Measurements from ENCODE around the gene YAF2.
A peak's percentile ranks its signal among the peaks of the same experiment; 100 is the strongest.

YAF2 gene, protein sequence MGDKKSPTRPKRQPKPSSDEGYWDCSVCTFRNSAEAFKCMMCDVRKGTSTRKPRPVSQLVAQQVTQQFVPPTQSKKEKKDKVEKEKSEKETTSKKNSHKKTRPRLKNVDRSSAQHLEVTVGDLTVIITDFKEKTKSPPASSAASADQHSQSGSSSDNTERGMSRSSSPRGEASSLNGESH

DNA sequence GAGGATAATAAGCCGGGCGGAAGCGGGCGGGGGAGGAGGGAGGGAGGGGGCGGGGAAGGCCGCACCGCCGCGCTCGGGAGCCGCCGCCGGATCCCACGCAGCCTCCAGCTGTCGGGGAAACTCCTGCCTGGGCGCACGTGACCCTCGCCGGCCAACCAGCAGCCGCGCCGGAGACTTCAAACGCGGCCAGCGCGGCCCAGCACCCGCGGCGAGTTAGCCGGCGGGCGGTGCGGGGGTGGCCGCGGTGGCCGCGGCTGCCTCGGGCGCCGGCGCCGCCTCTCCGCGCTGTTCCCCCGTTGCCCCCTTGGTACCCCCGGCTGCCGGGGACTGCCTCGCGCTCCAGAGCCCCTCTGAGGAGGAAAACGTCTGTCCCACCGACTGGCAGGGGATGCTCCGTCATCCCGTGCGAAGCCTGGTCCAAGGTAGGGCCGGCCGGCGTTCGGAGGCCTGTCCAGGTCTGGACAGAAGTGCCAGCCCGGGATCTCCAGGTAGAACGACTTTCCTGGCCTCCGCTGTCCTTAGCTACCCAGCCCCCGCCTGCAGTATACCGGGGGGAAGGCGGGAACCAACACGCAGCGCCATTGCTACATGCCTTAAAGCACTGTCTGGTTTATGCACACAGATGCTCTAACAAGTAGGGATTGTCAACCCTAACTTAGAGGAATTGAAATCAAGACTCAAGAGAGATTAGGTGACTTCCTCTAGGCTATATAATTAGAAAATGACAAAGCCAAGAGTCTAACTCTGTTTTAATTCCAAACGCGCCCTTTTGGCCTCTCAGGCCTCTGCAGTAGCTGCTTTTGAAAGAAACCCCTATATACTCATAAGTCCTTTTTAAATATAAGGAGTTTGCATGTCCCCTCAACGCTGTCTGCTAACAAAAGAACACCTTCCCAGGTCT is at the start of gene YAF2:
Gene YAF2 (minus strand): TSS at position 9 of the 901 bp plus-strand sequence. CDS start 68 bp downstream, outside the sequence.
- peak; percentile 89 for DNase-seq

DNA sequence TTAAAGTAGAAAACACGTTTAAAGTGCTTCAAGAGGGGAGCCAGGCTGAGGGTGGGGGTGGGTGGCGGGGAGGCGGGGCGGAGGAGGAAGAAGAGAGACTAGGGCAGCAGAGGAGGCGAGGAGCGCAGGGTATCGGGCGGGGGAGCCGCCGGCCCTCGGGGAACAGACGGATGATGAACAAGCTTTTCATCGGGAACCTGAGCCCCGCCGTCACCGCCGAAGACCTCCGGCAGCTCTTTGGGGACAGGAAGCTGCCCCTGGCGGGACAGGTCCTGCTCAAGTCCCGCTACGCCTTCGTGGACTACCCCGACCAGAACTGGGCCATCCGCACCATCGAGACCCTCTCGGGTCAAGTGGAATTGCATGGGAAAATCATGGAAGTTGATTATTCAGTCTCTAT is 48.7 kb upstream of the YAF2 start:
- no peak for DNase-seq

DNA sequence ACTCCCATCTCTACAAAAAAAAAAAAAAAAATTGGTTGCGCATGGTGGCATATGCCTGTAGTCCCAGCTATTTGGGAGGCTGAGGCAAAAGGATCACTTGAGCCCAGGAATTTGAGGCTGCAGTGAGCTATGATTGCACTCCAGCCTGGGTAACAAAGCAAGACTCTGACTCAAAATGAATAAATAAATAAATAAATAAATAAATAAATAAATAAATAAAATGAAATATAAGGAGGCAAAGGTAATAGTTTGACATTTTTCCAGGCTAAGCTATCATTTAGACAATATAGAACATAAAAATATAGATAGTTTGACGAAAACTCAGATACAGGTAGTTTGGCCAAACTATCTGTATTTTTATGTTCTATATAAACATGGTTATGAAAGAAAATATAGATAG is 47.4 kb upstream of the YAF2 start:
- no peak for DNase-seq

DNA sequence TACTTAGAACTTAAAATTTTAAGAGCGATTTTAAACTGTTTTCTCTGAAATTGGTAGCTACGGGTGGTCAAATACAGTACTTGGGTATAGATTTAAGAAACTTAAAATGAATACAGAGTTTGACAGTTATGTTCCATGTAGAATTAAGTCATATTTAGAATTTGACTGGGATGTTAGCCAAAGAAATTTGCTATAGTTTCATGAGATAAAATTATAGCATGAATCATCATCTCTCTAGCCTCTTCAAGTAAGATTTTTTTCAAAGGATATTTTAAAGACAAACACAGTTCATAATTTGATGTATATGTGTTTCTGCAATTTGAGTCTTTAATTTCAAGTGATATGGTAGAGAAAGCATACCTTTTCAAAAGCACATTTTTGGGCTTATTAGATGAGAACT is 46.8 kb upstream of the YAF2 start:
- DNase-seq, result no peak

DNA sequence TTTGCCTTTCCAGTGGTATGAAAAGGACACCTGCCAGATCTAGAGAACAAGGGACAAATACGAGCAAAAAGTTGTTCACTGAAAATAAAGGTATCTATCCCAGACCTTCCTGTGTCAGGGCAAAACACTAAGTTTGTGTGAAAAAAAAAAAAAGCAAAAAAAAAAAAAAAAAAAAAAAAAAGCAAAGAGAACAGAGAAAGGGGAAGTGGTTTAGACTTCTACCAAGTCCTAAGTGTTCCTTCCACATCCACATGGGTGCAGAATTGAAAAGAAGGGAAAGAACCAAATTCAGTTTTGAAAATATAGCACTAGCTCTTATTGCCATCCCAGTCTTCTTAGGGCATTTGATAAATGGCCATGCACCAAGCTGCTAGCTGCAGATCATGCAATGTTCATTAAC is 46.1 kb upstream of the YAF2 start:
- DNase-seq, result no peak

DNA sequence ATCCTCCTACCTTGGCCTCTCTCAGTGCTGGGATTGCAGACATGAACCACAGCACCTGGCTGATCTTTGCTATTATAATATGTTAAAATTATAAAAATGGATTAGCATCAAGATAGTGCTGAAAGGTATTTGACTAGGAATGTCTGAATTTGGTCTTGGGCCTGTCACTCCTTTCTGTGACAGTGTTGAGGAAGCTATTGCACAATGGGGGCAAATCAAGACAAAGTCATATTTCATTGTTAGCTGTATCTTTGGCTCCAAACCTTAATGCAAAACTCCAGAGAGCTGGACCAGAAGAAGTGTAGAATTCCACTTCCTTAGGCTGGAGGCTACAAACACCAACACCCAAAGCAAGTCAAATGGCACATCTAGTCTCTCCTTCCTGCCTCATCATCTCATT is 45.7 kb upstream of the YAF2 start:
- no peak for DNase-seq

DNA sequence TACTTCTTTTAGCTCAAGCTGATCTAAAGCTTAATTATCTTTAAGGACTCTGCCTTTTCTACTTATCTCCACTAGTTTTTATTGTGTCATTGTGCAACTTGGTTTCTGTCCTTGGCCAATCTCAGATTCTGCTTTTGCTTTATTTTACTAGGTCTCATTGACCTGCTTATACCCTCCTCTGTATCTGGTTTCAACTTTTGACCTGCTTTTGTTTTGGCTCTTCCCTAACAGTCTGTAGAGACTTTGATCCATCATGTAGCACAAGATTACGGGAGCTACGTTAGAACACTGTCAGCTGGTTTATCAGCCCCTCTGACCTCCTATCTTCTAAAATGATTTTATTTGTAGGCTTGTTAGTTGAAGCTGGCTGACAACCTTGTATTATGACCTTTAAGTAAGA is 44.2 kb upstream of the YAF2 start:
- no peak for DNase-seq

DNA sequence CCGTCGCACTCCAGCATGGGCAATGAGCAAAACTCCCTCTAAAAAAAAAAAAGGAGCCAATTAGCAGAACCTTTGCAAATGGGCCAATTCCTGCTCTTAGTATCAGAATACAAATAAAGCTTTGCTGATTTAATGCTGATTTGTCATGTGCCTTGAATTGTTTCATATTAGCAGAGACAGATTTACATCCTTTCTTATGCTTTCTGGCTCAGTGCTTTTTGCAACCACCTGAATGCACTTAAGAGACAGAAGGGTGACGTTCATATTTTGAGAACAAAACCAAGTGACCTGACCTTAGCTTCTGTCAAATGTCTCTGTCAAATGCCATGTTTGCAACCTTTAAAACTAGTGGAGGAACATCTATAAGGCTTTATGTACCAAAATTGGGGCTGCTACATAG is 43.8 kb upstream of the YAF2 start:
- no peak for DNase-seq

DNA sequence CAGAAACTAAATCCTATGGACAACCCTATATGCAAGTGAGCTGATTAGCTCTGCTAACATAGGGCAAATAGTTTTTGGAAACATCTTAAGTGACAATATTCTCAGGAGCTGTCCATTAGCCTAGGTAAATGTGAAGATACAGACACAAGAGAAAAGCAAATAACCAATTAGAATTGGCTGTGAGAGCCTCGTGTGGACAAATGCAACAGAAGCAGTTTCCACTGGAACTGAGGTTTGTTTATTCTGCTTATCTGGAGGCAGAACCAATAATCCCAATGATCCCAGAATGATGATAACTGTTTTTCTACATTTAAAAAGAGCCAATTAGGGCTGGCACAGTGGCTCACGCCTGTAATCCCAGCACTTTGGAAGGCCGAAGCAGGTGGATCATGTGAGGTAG is 43.2 kb upstream of the YAF2 start:
- DNase-seq, result no peak

DNA sequence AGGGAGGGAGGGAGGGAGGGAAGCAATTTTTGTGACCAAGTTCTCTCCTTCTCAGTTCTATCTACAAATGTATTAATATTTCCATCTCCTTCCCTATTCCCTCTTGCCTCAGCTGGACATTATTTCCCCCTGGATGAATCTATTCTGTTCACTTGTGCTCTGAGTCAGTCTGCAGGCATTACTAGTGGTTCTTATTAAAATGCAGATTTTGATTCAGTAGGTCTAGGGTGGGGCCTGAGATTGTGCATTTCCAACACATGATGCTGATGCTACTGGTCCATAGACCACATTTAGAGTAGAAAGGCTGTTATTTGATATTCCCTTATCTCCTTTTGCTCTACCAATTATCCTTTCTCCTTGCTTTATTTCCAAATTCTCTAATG is 40.1 kb upstream of the YAF2 start:
- no peak for DNase-seq

DNA sequence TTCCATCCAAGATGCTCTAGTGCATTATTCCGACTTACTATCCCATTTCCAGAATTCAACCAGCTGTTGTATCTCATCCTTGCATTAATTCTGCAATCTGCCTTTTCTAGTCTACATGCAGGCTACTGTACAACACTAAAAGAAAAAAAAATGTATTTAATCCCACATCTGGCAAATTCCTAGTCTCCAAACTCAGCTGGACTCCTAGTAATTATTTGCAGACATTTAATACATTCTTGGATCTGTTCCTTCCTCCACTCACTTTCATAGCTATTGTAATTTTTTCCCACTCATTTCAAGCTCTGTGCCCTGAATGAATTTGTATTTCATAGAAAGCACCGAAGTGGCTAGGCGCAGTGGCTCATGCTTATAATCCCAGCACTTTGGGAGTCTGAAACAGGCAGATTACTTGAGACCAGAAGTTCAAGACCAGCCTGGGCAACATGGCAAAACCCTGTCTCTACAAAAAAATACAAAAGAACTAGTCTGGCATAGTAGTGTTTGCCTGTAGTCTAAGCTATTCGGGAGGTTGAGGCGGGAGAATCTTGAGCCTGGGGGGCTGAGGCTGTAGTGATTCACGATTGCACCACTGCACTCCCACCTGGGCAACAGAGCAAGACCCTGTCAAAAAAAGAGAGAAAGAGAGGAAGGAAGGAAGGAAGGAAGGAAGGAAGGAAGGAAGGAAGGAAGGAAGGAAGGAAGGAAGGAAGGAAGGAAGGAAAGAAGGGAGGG is 39.5 kb upstream of the YAF2 start:
- DNase-seq, result no peak

DNA sequence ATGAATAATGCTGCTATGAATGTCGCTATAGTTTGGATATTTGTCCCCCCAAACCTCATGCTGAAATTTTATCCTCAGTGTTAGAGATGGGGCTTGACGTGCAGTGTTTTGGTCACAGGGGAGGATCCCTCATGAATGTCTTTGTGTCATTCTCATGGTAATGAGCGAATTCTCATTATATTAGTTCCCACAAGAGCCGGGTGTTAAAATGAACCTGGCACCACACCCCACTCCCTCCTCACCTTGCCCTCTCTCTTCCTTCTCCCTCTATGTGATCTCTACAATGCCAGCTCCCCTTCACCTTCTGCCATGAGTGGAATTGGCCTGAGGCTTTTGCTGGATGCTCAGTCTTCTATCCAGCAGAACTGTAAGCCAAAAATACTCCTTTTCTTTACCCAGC is 37.5 kb upstream of the YAF2 start:
- no peak for DNase-seq

DNA sequence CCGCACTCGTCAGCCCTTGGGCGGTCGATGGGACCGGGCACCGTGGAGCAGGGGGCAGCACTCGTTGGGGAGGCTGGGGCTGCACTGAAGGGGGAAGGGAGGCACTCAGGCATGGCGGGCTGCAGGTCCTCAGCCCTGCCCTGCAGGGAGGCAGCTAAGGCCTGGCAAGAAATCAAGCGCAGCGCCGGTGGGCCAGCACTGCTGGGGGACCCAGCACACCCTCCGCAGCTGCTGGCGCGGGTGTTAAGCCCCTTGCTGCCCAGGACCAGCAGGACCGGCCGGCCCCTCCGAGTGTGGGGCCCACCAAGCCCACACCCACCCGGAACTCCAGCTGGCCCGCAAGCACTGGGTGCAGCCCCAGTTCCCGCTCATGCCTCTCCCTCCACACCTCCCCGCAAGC is 35.7 kb upstream of the YAF2 start:
- DNase-seq, result no peak

DNA sequence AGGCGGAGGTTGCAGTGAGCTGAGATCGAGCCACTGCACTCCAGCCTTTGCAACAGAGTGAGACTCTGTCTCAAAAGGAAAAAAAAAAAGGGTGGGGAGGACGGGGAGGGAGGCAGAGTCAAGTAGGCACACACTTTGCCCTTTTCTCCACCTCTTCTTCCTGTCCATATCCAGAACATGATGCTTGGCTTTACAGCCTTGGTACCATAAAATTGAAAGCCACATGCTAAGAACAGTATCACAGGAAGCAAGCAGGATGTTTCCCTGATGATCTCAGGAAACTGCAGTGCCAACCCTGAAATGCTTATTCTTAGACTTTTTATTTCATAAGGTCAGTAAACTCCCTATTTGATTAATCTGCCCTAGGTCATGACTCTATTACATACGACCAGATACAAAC is 32.5 kb upstream of the YAF2 start:
- DNase-seq, result no peak

DNA sequence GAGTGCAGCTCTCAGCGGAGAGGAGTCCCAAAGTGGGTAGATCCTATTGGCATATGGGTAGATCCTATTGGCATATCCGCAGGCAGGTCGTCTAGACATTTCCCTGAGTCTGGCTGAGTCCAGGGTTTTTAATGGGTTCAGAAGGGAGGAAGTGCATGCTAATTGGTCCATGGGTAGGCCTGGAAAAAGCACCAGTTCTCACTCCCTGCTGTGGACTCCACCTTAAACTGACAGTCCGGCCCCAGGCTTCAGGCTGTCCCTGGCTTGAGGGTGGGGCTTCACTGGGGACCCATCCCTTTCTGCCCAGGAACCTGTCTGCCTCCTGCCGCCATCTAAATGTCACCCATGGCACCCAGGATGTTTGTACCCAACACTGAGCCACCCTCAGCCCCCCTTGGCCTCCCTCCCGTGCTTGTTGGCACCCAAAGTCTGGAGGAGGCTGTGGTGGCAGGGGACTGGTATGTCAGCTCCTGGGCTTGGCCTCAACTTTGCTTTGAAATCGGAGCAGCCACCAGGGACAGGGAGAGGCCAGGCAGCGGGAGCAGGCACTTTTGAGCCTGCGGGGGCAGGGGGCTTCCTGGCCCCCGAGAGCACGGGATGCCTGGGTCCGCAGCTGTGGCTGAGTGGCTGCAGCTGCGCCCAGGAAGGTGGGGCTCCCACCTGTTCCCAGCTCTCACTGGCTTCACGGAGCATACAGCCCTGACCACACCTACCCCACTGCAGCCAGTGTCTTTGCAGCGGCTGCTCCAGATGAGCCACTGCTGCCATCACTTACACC is 29.6 kb upstream of the YAF2 start:
- DNase-seq, result no peak

DNA sequence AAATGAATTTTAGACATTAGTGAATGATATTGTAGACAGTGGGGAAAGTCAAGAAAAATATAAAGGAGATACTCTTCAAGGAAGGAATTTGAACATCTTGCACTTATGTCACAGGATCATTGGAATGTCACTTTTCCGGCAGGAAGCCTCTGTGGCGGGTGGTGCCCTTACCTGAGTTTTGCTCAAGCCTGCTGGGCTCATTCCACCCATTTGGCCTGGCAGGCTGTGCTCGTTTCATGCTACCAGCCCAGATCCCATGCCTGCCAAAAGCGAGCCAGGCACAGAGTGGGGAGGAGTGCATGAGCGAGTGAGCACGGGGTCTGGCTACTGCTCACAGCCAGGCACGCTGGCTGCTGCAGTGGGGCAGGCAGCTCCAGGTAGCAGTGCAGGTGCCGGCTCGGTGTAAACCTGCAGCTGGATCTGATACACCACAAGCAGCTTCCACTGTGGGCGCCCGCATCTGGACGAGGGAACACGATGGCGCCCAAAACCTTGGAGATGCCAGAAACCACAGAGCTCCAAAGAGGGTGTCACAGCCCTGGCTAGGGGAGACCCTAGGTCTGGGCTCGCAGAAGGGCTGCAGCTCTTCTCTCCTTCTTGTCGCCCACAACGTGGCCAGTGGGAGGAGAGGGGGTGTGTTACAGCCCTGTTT is 28.7 kb upstream of the YAF2 start:
- DNase-seq, result no peak

DNA sequence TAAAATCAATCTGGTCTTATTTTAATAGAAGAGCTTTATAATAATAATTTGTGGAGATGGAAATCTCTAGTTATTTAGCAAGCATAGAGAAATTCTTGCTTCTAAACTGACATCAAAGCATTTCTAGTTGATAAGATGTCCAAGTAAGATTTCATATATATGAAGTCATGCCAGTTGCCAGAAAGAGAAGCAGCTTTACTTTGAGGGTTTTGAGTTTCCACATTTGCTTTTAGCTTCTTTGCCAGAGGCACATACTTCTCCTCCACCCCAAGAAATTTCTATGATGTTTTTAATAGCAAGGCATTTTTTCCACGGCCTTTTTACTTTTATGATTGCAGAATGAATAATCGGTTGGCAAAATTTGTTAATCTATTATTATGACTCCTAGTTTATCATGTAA is 24.2 kb upstream of the YAF2 start:
- no peak for DNase-seq

DNA sequence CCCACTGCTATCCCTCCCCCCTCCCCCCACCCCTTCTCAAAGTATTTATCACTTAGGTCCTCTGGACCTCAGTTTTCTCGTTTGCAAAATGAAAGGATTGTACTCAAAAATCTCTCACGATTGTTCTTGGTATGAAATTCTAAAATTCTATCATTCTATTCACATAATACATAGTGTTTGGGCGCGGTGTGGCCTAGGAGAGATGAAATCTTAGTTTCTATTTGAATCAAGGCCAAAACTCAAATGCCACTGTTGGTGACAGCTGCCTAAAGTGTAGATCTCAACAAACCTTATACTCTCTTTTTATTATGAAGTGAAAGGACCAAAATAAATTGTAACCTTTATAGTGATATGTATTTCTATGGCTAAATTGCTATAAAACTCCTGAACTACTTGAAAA is 23.7 kb upstream of the YAF2 start:
- no peak for DNase-seq

DNA sequence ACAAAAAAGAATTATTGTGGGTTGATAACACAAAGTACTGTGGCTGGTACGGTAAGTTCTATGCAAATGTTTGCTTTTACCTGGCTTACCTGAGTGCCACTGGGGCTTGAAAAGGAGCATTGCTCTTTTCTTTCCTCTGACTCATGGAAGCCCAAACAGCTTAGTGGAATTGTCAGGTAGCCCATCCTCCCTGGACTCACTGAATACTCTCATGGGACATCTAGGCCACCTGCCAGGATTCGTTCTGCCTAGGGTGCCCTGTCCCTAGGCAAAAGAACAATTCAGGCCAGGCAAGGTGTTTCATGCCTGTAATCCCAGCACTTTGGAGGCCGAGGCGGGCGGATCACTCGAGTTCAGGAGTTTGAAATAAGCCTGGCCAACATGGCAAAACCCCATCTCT is 22.5 kb upstream of the YAF2 start:
- DNase-seq, result no peak

DNA sequence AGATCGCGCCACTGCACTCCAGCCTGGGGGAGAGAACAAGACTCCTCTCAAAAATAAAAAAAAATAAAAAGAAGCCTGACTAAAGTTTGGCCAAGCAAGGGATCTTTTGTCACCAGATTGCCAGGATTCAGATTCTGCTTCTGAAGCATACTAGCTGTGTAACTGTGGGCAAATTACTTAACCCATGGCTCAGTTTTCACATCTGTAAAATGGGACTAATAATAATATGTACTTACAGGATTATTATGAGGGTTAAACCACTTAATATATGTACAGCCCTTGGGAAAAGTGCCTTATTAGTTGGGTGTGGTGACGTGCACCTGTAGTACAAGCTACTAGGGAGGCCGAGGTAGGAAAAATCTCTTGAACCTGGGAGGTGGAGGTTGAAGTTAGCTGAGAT is 21.7 kb upstream of the YAF2 start:
- DNase-seq, result no peak

DNA sequence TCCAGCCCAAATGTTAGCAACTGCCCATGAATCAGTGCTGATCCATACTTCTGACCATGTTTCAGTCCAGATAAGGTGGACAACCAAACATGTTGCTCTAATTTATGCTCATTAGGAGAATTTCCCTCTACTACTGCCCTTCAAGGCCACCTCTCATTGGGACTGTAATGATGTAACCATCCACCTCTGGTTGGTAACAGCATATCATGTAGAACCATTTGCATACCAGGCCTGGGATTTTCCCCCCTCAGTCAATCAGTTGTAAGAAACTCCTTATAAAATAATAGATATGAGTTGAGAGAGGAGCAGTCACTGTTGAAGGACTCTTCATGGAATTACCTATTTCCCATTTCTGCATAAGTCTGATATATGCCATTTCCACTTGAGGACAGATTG is 17.8 kb upstream of the YAF2 start:
- DNase-seq, result no peak

DNA sequence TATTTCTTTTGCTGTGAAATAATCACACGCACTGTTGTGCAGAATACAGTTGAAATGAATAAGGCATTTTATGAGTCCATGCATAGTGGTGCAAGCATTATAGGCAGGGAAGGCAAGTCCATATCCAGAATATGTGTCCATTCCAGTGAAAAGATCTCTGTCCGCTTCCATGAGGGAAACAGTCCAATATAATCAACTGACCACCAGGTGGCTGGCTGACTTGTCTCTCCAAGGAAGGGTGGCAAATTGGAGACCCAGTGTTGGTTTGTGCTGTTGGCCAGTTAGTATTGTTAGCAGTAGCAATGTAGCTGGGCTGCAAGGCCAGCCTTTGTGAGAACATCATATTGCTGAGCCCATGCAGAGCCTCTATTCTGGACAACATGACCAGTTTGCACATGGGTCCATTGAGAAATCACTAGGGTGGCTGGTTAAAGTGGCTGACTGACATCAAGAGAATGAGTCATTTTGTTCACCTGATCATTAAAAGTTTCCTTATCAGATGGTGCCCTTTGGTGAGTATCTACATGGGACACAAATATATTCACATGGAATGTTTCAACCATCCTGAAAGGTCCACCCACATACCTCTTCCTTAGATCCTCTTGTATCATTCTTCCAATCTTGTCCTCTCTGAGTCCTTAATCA is 17.3 kb upstream of the YAF2 start:
- DNase-seq, result no peak

All from stimulated activated CD8-positive, alpha-beta memory T cell treated with anti-CD3 and anti-CD28 coated beads, Interleukin-4, amount 100 ng/mL, for 48 hours (primary cell).